Chondrocyte (in vitro differentiated cells): ENCODE results near the gene KDM8. TPM values are rescaled to one million over a fixed set of nuclear protein-coding genes. Genes with fewer than 3 reads are reported as not detected.

Experiments
- DNase-seq: peaks from one replicate; pipeline ENCODE4 v3.0.0; 2021; ENCODE audit warnings: mixed read lengths, low spot score
- H3K27ac Mint-ChIP-seq: one replicate; pipeline ENCODE4 v1.8.0; 2021; ENCODE audit warnings: mild to moderate bottlenecking, moderate library complexity, mixed read lengths; ENCODE audit not compliant: unreplicated experiment
- H3K27me3 Mint-ChIP-seq: 2 replicates; pipeline ENCODE4 v1.8.0; 2021; ENCODE audit warnings: low read depth, mixed read lengths
- H3K36me3 Mint-ChIP-seq: 2 replicates; pipeline ENCODE4 v1.8.0; 2021; ENCODE audit warnings: low read depth, mixed read lengths
- H3K4me1 Mint-ChIP-seq: 2 replicates; pipeline ENCODE4 v1.8.0; 2021; ENCODE audit warnings: low read depth, mild to moderate bottlenecking, mixed read lengths
- H3K4me3 Mint-ChIP-seq: one replicate; pipeline ENCODE4 v1.8.0; 2021; ENCODE audit warnings: mild to moderate bottlenecking, moderate library complexity, mixed read lengths; ENCODE audit not compliant: unreplicated experiment
- H3K9me3 Mint-ChIP-seq: 2 replicates; pipeline ENCODE4 v1.8.0; 2021; ENCODE audit warnings: low read depth, mixed read lengths
- CTCF ChIP-seq: fragments of 200-600 bp; sonication (generic); IDR thresholded peaks from 2 replicates; pipeline ENCODE4 v1.5.0; 2021; ENCODE audit warnings: antibody characterized with exemption, mild to moderate bottlenecking, moderate library complexity
- total RNA-seq: library from RNA; stranded (reverse); gene quantifications from 3 replicates; pipeline ENCODE4 v1.2.1, GENCODE V29; 2021

Gene KDM8
- total RNA-seq, 1 donor from 2014 or later = 5.6 TPM

- H3K4me3 Mint-ChIP-seq = no peak overlapping the region
- no peaks in the 10 kb centered on the region for H3K9me3 Mint-ChIP-seq
- H3K36me3 Mint-ChIP-seq = peaks cover 5% of the 10 kb centered on the region
- no peaks in the 10 kb centered on the region for H3K27me3 Mint-ChIP-seq
- DNase-seq = no peak
- no peak for TF ChIP-seq CTCF
- H3K27ac Mint-ChIP-seq = no peak overlapping the region
- peaks cover under 1% of the 10 kb centered on the region for H3K4me1 Mint-ChIP-seq
Observed at GRCh38 chr16:27209591-27209990, 6.3 kb downstream of the KDM8 start.

DNA sequence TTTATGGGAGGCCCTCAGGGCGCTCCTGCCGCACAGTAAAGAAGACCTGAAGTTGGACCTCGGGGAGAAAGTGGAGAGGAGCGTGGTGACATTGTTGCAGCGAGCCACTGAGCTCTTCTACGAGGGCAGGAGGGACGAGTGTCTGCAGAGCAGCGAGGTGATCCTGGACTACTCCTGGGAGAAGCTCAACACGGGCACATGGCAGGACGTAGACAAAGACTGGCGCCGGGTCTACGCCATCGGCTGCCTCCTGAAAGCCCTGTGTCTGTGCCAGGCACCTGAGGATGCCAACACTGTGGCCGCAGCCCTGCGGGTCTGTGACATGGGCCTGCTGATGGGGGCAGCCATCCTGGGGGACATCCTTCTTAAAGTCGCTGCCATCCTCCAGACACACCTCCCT is 6.8 kb downstream of the KDM8 start:
- no peak overlapping the region for H3K27ac Mint-ChIP-seq

DNA sequence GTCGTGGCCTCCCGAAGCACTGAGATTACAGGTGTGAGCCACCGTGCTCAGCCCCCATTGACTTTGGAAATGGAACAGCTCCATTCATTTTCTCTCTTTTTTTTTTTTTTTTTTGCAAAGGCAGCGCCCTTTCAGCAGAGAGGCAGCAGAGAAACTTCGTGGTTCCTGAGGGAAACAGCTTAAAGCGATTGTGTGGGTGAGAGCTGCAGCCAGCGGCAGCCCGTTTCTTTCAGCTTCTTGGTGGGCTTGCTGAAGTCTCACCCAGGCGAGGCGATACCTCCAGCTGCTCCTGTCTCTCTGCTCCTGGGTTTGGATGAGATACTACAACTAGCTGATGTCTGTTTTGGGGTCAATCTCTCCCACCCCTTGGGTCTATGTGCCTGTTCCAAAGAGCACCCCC is 7.7 kb downstream of the KDM8 start:
- no peak for DNase-seq
- H3K4me3 Mint-ChIP-seq = no peak overlapping the region
- no peak for TF ChIP-seq CTCF
- no peak overlapping the region for H3K27ac Mint-ChIP-seq
- no peaks in the 10 kb centered on the region for H3K9me3 Mint-ChIP-seq
- no peaks in the 10 kb centered on the region for H3K27me3 Mint-ChIP-seq
- H3K36me3 Mint-ChIP-seq = peaks cover 11% of the 10 kb centered on the region
- H3K4me1 Mint-ChIP-seq = no peaks in the 10 kb centered on the region

More for the DNA sequence above, 6.8 kb downstream of the KDM8 start:
- H3K4me1 Mint-ChIP-seq = no peaks in the 10 kb centered on the region
- no peaks in the 10 kb centered on the region for H3K27me3 Mint-ChIP-seq
- H3K36me3 Mint-ChIP-seq = peaks cover 8% of the 10 kb centered on the region
- TF ChIP-seq CTCF = no peak
- H3K9me3 Mint-ChIP-seq = no peaks in the 10 kb centered on the region
- H3K4me3 Mint-ChIP-seq = no peak overlapping the region
- no peak for DNase-seq

- TF ChIP-seq CTCF = no peak
- DNase-seq = no peak
- H3K27me3 Mint-ChIP-seq = no peaks in the 10 kb centered on the region
- H3K4me3 Mint-ChIP-seq = no peak overlapping the region
- H3K36me3 Mint-ChIP-seq = peaks cover 12% of the 10 kb centered on the region
- no peak overlapping the region for H3K27ac Mint-ChIP-seq
- H3K4me1 Mint-ChIP-seq = peaks cover 3% of the 10 kb centered on the region
- no peaks in the 10 kb centered on the region for H3K9me3 Mint-ChIP-seq
Observed at GRCh38 chr16:27214084-27214961, 11.0 kb downstream of the KDM8 start.

DNA sequence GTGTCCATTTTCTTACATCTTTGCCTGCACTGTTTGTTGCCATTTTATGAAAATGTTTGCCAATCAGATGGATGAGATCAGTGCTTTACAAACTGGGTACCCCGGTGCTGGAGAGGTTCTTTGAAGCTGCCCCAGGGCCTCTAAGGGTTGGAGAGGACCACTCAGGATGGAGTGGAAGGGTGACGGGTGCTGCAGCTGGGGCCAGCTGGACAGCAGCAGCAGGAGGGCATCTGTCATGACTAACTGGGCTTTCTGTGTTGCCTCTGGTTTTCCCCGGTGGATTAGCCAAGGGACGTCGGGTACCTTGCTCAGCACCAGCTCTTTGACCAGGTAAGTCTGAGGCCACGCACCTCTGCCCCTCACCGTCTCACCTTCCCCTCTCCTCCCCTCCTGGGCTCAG is 12.3 kb downstream of the KDM8 start:
- H3K27ac Mint-ChIP-seq = no peak overlapping the region
- no peak for TF ChIP-seq CTCF
- DNase-seq = no peak

More for the DNA sequence above, 12.3 kb downstream of the KDM8 start:
- H3K4me3 Mint-ChIP-seq = no peak overlapping the region
- no peaks in the 10 kb centered on the region for H3K9me3 Mint-ChIP-seq
- H3K27me3 Mint-ChIP-seq = no peaks in the 10 kb centered on the region
- H3K36me3 Mint-ChIP-seq = peaks cover 9% of the 10 kb centered on the region
- peaks cover 3% of the 10 kb centered on the region for H3K4me1 Mint-ChIP-seq
